GM23248 (cell line): Measurements from ENCODE around the gene IGF2.

Experiments
- EZH2 ChIP-seq: fragments of 200-600 bp; sonication (generic); IDR thresholded peaks from 2 replicates; pipeline ENCODE4 v1.6.1; 2018; ENCODE audit warnings: antibody characterized with exemption, mild to moderate bottlenecking; ENCODE audit not compliant: insufficient read depth, poor library complexity, severe bottlenecking
- EZH2phosphoT487 ChIP-seq: fragments of 200-600 bp; sonication (generic); IDR thresholded peaks from 2 replicates; pipeline ENCODE4 v1.6.1; 2018; ENCODE audit warnings: antibody characterized with exemption, moderate library complexity, mild to moderate bottlenecking, low read depth; ENCODE audit not compliant: insufficient read depth

DNA sequence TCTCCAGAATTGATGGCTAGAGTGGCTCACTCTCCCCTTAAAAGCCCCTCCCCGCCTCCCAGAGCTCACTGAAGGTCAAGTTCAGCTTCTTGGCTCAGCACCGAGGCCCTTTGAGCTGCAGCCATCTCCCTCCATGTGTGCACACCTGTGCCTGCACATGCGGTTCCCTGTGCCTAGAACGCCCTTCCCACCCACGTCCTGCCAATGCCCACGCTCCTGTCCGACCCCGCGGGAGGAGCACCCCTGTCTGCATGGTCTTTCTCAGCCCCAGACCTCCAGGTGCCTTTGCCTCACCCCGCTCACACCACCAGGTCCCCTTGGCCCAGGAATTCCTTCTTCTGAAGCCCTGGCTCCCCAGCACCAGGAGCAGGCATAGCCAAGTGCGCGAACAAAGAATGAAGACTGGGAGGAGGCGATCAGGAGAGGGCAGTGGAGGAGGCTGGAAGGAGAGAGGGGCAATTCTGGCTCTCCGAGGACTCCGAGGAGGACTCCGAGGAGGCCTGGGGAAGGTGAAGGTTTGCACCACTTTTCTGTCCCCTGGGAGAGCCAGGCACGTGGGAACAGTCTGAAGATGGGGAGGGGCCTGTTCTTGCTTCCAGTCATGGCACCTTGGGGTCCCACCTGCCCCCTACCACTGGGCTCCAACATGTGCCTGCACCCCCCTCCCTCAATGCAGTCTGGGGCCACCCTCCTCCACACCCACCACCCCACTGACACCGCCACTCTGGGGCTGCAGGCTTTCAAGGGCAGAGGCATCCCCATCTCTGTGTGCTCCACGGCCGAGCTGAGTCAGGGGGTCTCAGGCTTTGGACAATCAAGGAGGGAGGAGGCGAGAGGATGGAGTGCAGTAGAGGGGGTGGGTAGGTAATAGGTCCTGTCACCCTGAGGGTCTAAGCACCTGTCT is 17.7 kb downstream of the IGF2 start:
- TF ChIP-seq EZH2phosphoT487 (no peak), EZH2 (no peak)
